Caco-2 (cell line): ENCODE measurements around the gene ACTL8. TPM values are rescaled to one million over a fixed set of nuclear protein-coding genes. Genes with fewer than 3 reads are reported as not detected.

ENCODE experiments used
- BruUV-seq: library from RNA; stranded (reverse); fragments of 400-500 nt; replicated peaks from 2 replicates; lab custom pipeline; 2021; lab: Mats Ljungman, UMichigan
- CTCF ChIA-PET: fragments of 300-600 bp; sonication (Branson Sonifier 250); formaldehyde crosslinking; loops from one replicate; lab custom pipeline; 2022; ENCODE audit warnings: antibody characterized with exemption; lab: Charles Lee
- POLR2A ChIA-PET: fragments of 300-600 bp; sonication (Branson Sonifier 250); formaldehyde crosslinking; loops from one replicate; lab custom pipeline; 2022; ENCODE audit warnings: antibody characterized with exemption; lab: Charles Lee
- DNase-seq, 2 experiments: peaks; one replicate each; pipeline versions ENCODE4 v3.0.0 to v3.0.0-alpha.2; 2020 to 2022
- H3K27me3 ChIP-seq: replicated peaks from 2 replicates; pipeline ENCODE4 v1.6.0; 2011; ENCODE audit warnings: low read length; ENCODE audit not compliant: control insufficient read depth, insufficient read depth
- H3K36me3 ChIP-seq: 2 replicates; pipeline ENCODE4 v1.5.1; 2011; ENCODE audit warnings: low read length; ENCODE audit not compliant: control insufficient read depth, insufficient read depth
- H3K4me1 ChIP-seq: fragments of 250-450 bp; sonication (Bioruptor Pico); 2 replicates; pipeline ENCODE4 v1.5.1; 2020; ENCODE audit warnings: mild to moderate bottlenecking
- H3K4me3 ChIP-seq: 2 replicates; pipeline ENCODE4 v1.5.1; 2011; ENCODE audit warnings: low read depth, mild to moderate bottlenecking, control low read depth, low read length
- H3K9me3 ChIP-seq: fragments of 250-450 bp; sonication (Bioruptor Pico); 2 replicates; pipeline ENCODE4 v1.5.1; 2020; ENCODE audit warnings: mild to moderate bottlenecking, moderate library complexity
- H3K27ac Mint-ChIP-seq: one replicate; pipeline ENCODE4 v1.8.0; 2022; ENCODE audit warnings: mixed read lengths; ENCODE audit not compliant: unreplicated experiment
- H3K27me3 Mint-ChIP-seq: one replicate; pipeline ENCODE4 v1.8.0; 2022; ENCODE audit warnings: mixed read lengths; ENCODE audit not compliant: insufficient read depth, unreplicated experiment
- H3K36me3 Mint-ChIP-seq: one replicate; pipeline ENCODE4 v1.8.0; 2022; ENCODE audit warnings: mild to moderate bottlenecking, mixed read lengths; ENCODE audit not compliant: insufficient read depth, unreplicated experiment
- H3K4me1 Mint-ChIP-seq: one replicate; pipeline ENCODE4 v1.8.0; 2022; ENCODE audit warnings: low read depth, mixed read lengths; ENCODE audit not compliant: unreplicated experiment
- H3K4me3 Mint-ChIP-seq: one replicate; pipeline ENCODE4 v1.8.0; 2022; ENCODE audit warnings: mild to moderate bottlenecking, moderate library complexity, mixed read lengths; ENCODE audit not compliant: unreplicated experiment
- H3K9me3 Mint-ChIP-seq: one replicate; pipeline ENCODE4 v1.8.0; 2022; ENCODE audit warnings: mixed read lengths; ENCODE audit not compliant: unreplicated experiment
- CTCF ChIP-seq, 2 experiments: fragments of 200-600 bp in 1 of 2; IDR thresholded peaks; 1 replicate in 1 of 2; 2 replicates in 1 of 2; pipeline versions ENCODE4 v1.5.1 to v1.8.0; 2011 to 2022; ENCODE audit warnings: antibody characterized with exemption in 1 of 2, control low read depth in 1 of 2, inconsistent platforms in 1 of 2, low read depth in 1 of 2, low read length in 1 of 2, mild to moderate bottlenecking in 1 of 2, moderate library complexity in 1 of 2; ENCODE audit not compliant: insufficient read depth in 1 of 2, severe bottlenecking in 1 of 2, unreplicated experiment in 1 of 2
- intact Hi-C: fragments of 100-400 bp; cut with micrococcal nuclease; formaldehyde crosslinking; loops from one replicate; pipeline ENCODE4 v1.10.0; 2022; ENCODE audit not compliant: unreplicated experiment
- total RNA-seq: library from RNA; stranded (reverse); gene quantifications from 2 replicates; pipeline ENCODE4 v1.2.3, GENCODE V29; 2022

Gene ACTL8
- total RNA-seq, 1 experiment from 2014 or later, result 79.3 TPM

- no TSS peak for BruUV-seq
- Histone ChIP-seq H3K4me1 (no peaks in the 10 kb centered on the region), H3K27me3 (no peaks in the 10 kb centered on the region), H3K36me3 (no peaks in the 10 kb centered on the region), H3K4me3 (no peak overlapping the region), H3K9me3 (no peaks in the 10 kb centered on the region)
- Mint-ChIP-seq H3K9me3 (no peaks in the 10 kb centered on the region), H3K27me3 (no peaks in the 10 kb centered on the region), H3K36me3 (no peaks in the 10 kb centered on the region), H3K4me1 (no peaks in the 10 kb centered on the region), H3K27ac (no peak overlapping the region), H3K4me3 (no peak overlapping the region)
- ChIA-PET CTCF (interaction anchor here (0.6 kb wide), 1 partner anchor 175 kb away, joined by 3 read pairs; no protein-coding TSS in a partner anchor), POLR2A (no interaction called here)
- intact Hi-C loops, result no loop called here
- no peak for DNase-seq
- TF ChIP-seq CTCF (IDR thresholded peaks at IDR 0.05; ENCODE audit: insufficient read depth in 1 of 2, low read depth in 1 of 2, low read length in 1 of 2, severe bottlenecking in 1 of 2, unreplicated experiment in 1 of 2), result no peak
These were observed 19.3 kb downstream of the ACTL8 start for GRCh38 chr1:17774452-17774851.

- CTCF ChIA-PET, result no interaction called here
- Mint-ChIP-seq H3K36me3 (no peaks in the 10 kb centered on the region), H3K4me3 (no peak overlapping the region), H3K9me3 (no peaks in the 10 kb centered on the region), H3K4me1 (no peaks in the 10 kb centered on the region), H3K27ac (no peak overlapping the region), H3K27me3 (no peaks in the 10 kb centered on the region)
- Histone ChIP-seq H3K9me3 (no peaks in the 10 kb centered on the region), H3K4me1 (no peaks in the 10 kb centered on the region), H3K4me3 (no peak overlapping the region), H3K36me3 (no peaks in the 10 kb centered on the region), H3K27me3 (no peaks in the 10 kb centered on the region)
- POLR2A ChIA-PET, result no interaction called here
- no peak for DNase-seq
- no peak for TF ChIP-seq CTCF (IDR thresholded peaks at IDR 0.05; ENCODE audit: insufficient read depth in 1 of 2, low read depth in 1 of 2, low read length in 1 of 2, severe bottlenecking in 1 of 2, unreplicated experiment in 1 of 2)
- intact Hi-C loops, result no loop called here
- BruUV-seq, result no TSS peak
These were observed 20.7 kb downstream of the ACTL8 start for GRCh38 chr1:17775796-17776195.

DNA sequence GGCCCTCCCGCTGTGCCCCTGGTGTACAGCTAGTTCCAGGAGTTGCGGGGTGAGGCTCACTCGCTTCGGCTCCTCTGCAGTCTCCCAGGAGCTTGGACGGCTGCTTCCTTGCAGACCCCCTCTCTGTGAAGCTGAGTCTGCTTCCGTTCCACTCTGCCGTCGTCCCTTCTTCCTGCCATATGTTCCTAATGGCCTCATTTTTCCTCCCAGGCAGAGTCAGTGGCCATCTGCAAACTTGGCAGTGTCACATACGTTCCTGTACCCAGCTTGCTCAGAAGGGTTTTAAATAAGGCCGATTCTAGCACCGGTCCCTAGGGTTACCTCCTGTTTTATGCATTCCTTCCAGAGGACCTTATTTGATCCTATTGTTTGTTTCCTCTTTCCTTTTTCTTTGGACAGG, 21.3 kb downstream of the ACTL8 start:
- intact Hi-C loops, result no loop called here
- ChIA-PET POLR2A (no interaction called here), CTCF (interaction anchor here (0.6 kb wide), 1 partner anchor 15 kb away, joined by 4 read pairs; no protein-coding TSS in a partner anchor)
- H3K27me3 Mint-ChIP-seq, result no peaks in the 10 kb centered on the region
- H3K9me3 ChIP-seq, result no peaks in the 10 kb centered on the region
- no peaks in the 10 kb centered on the region for H3K36me3 Mint-ChIP-seq
- H3K4me3 ChIP-seq, result no peak overlapping the region
- H3K4me1 Mint-ChIP-seq, result no peaks in the 10 kb centered on the region
- no peak for DNase-seq
- no peak overlapping the region for H3K27ac Mint-ChIP-seq
- no peaks in the 10 kb centered on the region for H3K27me3 ChIP-seq
- no peaks in the 10 kb centered on the region for H3K36me3 ChIP-seq
- H3K4me1 ChIP-seq, result no peaks in the 10 kb centered on the region
- H3K4me3 Mint-ChIP-seq, result no peak overlapping the region
- no peak for TF ChIP-seq CTCF (IDR thresholded peaks at IDR 0.05; ENCODE audit: insufficient read depth in 1 of 2, low read depth in 1 of 2, low read length in 1 of 2, severe bottlenecking in 1 of 2, unreplicated experiment in 1 of 2)
- no peaks in the 10 kb centered on the region for H3K9me3 Mint-ChIP-seq
- no TSS peak for BruUV-seq
